ENCODE results near the gene AHCY. TPM values are rescaled to one million over a fixed set of nuclear protein-coding genes. Genes with fewer than 3 reads are reported as not detected.

Gene AHCY
- total RNA-seq: 151 and 160 TPM in 2 replicates

DNA sequence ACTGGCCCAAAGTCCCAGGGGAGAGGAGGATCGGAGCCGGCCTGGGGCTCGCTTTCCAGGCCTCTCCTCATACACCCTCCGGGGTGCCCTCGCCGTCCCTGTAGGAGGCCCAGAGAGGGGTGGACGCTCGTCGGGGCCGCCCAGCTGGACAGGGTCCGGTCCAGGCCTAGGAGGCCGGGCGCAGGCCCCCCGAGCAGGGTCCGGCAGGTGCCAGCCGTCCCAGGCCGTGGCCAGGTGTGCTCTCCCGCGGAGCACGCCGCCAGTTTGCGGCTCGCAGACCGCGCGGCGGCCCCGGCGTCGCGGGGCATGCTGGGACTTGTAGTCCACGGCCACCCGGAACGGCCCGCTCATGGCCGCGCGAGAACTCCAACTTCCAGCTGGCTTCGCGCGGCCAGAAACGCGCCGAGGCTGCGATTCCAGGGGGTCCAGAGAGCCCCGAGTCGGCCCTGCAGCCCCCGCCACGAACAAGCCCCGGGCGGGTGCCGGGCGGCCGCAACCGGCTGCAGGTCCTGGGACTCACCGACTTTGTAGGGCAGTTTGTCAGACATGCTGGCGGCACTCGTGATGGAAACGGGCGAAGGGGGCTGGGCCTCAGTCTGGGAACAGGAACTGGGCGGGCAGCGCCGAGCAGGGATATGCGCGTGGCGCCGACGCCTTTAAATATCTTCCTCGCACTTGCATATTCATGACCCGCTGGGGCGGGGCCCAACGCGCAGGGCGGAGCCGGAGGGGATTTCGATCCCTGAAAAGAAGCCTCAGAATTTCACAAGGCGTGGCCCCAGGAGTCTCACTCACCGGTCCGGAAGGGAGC, at the start of gene AHCY:
Gene AHCY (minus strand): TSS at position 633 of the 811 bp plus-strand sequence. CDS start 85 bp downstream, at position 548.

GRCh38 chr20:34240693-34241615, 62.2 kb downstream of the AHCY start, which contains the start of gene ASIP:
ASIP (plus strand) TSS chr20:34241423; CDS start chr20:34260375, 18,952 bp downstream.

Other genes starting within 250 kb of the AHCY start
- gene EIF2S2, start 191.1 kb downstream of the AHCY start, total RNA-seq: 68.1 and 84.2 TPM in 2 replicates
- gene ASIP, start 61.9 kb downstream of the AHCY start, total RNA-seq: not detected in 2 replicates
- 32.0 and 35.6 TPM in 2 replicates for gene ITCH, start 59.9 kb upstream of the AHCY start, total RNA-seq
- 147 and 200 TPM in 2 replicates for gene DYNLRB1, start 213.1 kb upstream of the AHCY start, total RNA-seq